Measurements from ENCODE around the gene SOX18. TPM values are rescaled to one million over a fixed set of nuclear protein-coding genes. Genes with fewer than 3 reads are reported as not detected.

SOX18 gene
- total and polyA plus RNA-seq, 2 of the 4 experiments (the other 2 are of a cell fraction) = not detected

- Histone ChIP-seq H3K27ac (ENCODE audit: insufficient read depth, low read length) (no peak overlapping the region), H3K9me1 (ENCODE audit: insufficient read depth, low read length) (no peaks in the 10 kb centered on the region), H4K20me1 (ENCODE audit: insufficient read depth, low read length) (0 out of 2 replicates have a peak, but pooled peaks cover 4% of the 10 kb centered on the region), H3K36me3 (ENCODE audit: control insufficient read depth, insufficient read depth, low read length) (no peaks in the 10 kb centered on the region), H4K8ac (ENCODE audit: low read depth in 2 of 2, low read length in 2 of 2) (no peak overlapping the region), H3K18ac (ENCODE audit: low read depth, low read length) (no peak overlapping the region), H3K9me3 (ENCODE audit: control insufficient read depth, insufficient read depth, low read length) (peaks cover 8% of the 10 kb centered on the region; the same call in 1 of the 2 replicates), H2AK9ac (replicated peaks; ENCODE audit: low read depth, low read length, poor library complexity) (peak overlapping the region; percentile 61), H2AK5ac (ENCODE audit: low read depth, low read length) (no peak overlapping the region), H2AFZ (replicated peaks; ENCODE audit: low read length, poor library complexity) (no peak overlapping the region), H2BK15ac (ENCODE audit: low read depth, low read length) (no peak overlapping the region), H2BK20ac (ENCODE audit: low read depth, low read length) (no peak overlapping the region), H3K9ac (ENCODE audit: low read depth, low read length) (no peak overlapping the region), H2BK5ac (ENCODE audit: low read depth, low read length, poor library complexity, severe bottlenecking) (no peak overlapping the region), H3K14ac (replicated peaks; ENCODE audit: low read depth, low read length) (no peak overlapping the region), H3K4me2 (ENCODE audit: low read depth, low read length) (no peak overlapping the region), H4K91ac (ENCODE audit: insufficient read depth, low read depth, low read length) (no peak overlapping the region), H3K4me3 (ENCODE audit: insufficient read depth, low read depth, low read length) (no peak overlapping the region), H3K56ac (ENCODE audit: extremely low read depth, insufficient read depth, low read length) (no peak overlapping the region), H3K4me1 (ENCODE audit: control insufficient read depth, insufficient read depth, low read length) (no peaks in the 10 kb centered on the region), H3K79me1 (ENCODE audit: low read depth in 1 of 2, low read length in 2 of 2) (no peaks in the 10 kb centered on the region), H3K4ac (ENCODE audit: low read depth, low read length) (no peak overlapping the region), H4K5ac (ENCODE audit: low read depth, low read length) (no peak overlapping the region), H3K27me3 (ENCODE audit: control insufficient read depth, insufficient read depth, low read length) (peaks cover 43% of the 10 kb centered on the region), H2BK120ac (ENCODE audit: low read depth, low read length) (no peak overlapping the region), H3K23ac (ENCODE audit: low read depth, low read length) (no peak overlapping the region)
- intact Hi-C loops (cut with micrococcal nuclease) = no loop called here
- in situ Hi-C loops (cut with MboI; ENCODE audit: low sequenced_read_pairs) = no loop called here
- BruUV-seq (replicated peaks) = no TSS peak
- no peak for TF ChIP-seq USF2 (IDR thresholded peaks at IDR 0.05; ENCODE audit: low read depth, low read length)
- no peak for TF ChIP-seq MXI1 (IDR thresholded peaks at IDR 0.05; ENCODE audit: borderline replicate concordance, low read depth, low read length)
- no peak for TF ChIP-seq RAD21 (IDR thresholded peaks at IDR 0.05; ENCODE audit: low read length)
- TF ChIP-seq MAZ (IDR thresholded peaks at IDR 0.05; ENCODE audit: borderline replicate concordance, low read depth, low read length) = no peak
- TF ChIP-seq RFX5 (IDR thresholded peaks at IDR 0.05; ENCODE audit: low read depth, low read length) = no peak
- TF ChIP-seq BHLHE40 (IDR thresholded peaks at IDR 0.05; ENCODE audit: low read depth, low read length) = no peak
- no peak for TF ChIP-seq NFE2L2 (IDR thresholded peaks at IDR 0.05; ENCODE audit: low read depth, low read length)
- no peak for TF ChIP-seq MAFK (IDR thresholded peaks at IDR 0.05; ENCODE audit: low read depth, low read length)
- no peak for TF ChIP-seq CHD1 (IDR thresholded peaks at IDR 0.05; ENCODE audit: low read depth, low read length)
- no peak for TF ChIP-seq FOS (IDR thresholded peaks at IDR 0.05; ENCODE audit: low read depth, low read length)
- no peak for TF ChIP-seq RCOR1 (IDR thresholded peaks at IDR 0.05; ENCODE audit: insufficient replicate concordance, low read length)
- no peak for TF ChIP-seq CEBPB (IDR thresholded peaks at IDR 0.05; ENCODE audit: low read depth, low read length)
- no peak for TF ChIP-seq ELK1 (IDR thresholded peaks at IDR 0.05; ENCODE audit: borderline replicate concordance, low read depth, low read length)
- no peak for TF ChIP-seq SMC3 (IDR thresholded peaks at IDR 0.05; ENCODE audit: low read depth, low read length)
- TF ChIP-seq CTCF (conservative IDR thresholded peaks at IDR 0.05; ENCODE audit: low read depth, low read length) = no peak
- TF ChIP-seq POLR2A (IDR thresholded peaks at IDR 0.05; ENCODE audit: low read depth, low read length) = no peak
- POLR2A ChIA-PET (ENCODE audit: unreplicated experiment) = no interaction called here
- WGBS, 2 experiments (ENCODE audit: extremely low coverage in 2 of 2, insufficient read length in 1 of 2) = no CpG with 5 or more reads among the region's 10 CpGs
- dilution Hi-C loops (cut with HindIII; ENCODE audit: low sequenced_read_pairs, unreplicated experiment) = no loop called here
- ATAC-seq (ENCODE audit: low read depth) (no peak), DNase-seq (no peak)
- CTCF ChIA-PET = no interaction called here
Observed at GRCh38 chr20:64090165-64090564, 40.7 kb upstream of the SOX18 start.
